PC-9 (cell line): Measurements from ENCODE around the gene OTX1. TPM values are rescaled to one million over a fixed set of nuclear protein-coding genes. Genes with fewer than 3 reads are reported as not detected.

Source experiments
- BruUV-seq: library from RNA; stranded (reverse); fragments of 400-500 nt; replicated peaks from 2 replicates; lab custom pipeline; 2021; lab: Mats Ljungman, UMichigan
- CTCF ChIA-PET: fragments of 300-600 bp; sonication (Branson Sonifier 250); formaldehyde crosslinking; loops from one replicate; lab custom pipeline; 2022; ENCODE audit warnings: antibody characterized with exemption; lab: Charles Lee
- POLR2A ChIA-PET: fragments of 300-600 bp; sonication (Branson Sonifier 250); formaldehyde crosslinking; loops from one replicate; lab custom pipeline; 2022; ENCODE audit warnings: antibody characterized with exemption; ENCODE audit not compliant: unreplicated experiment; lab: Charles Lee
- DNase-seq, 2 experiments: peaks; one replicate each; pipeline versions ENCODE4 v3.0.0 to v3.0.0-alpha.2; 2015 to 2022; ENCODE audit warnings: mixed read lengths in 1 of 2
- H2AFZ ChIP-seq: fragments of 200-600 bp; sonication (generic); 2 replicates; pipeline ENCODE4 v1.8.1; 2017; ENCODE audit warnings: antibody characterized with exemption
- H3F3A ChIP-seq: fragments of 200-600 bp; sonication (generic); 2 replicates; pipeline ENCODE4 v1.8.1; 2017; ENCODE audit warnings: antibody characterized with exemption, mild to moderate bottlenecking, low read depth; ENCODE audit not compliant: insufficient read depth
- H3K27ac ChIP-seq: fragments of 200-600 bp; sonication (generic); 2 replicates; pipeline ENCODE4 v1.6.1; 2016; ENCODE audit warnings: mixed run types
- H3K27me3 ChIP-seq: fragments of 200-600 bp; sonication (generic); 2 replicates; pipeline ENCODE4 v1.6.1; 2016; ENCODE audit warnings: low read depth, mixed run types; ENCODE audit not compliant: insufficient read depth
- H3K36me3 ChIP-seq: fragments of 200-600 bp; sonication (generic); 2 replicates; pipeline ENCODE4 v1.6.1; 2016; ENCODE audit warnings: low read depth, mixed run types
- H3K4me1 ChIP-seq: fragments of 200-600 bp; sonication (generic); replicated peaks from 2 replicates; pipeline ENCODE4 v1.6.1; 2016; ENCODE audit warnings: mixed run types; ENCODE audit not compliant: insufficient read depth
- H3K4me2 ChIP-seq: fragments of 200-600 bp; sonication (generic); 2 replicates; pipeline ENCODE4 v1.6.1; 2017; ENCODE audit warnings: mixed run types
- H3K4me3 ChIP-seq: fragments of 200-600 bp; sonication (generic); 2 replicates; pipeline ENCODE4 v1.6.1; 2016; ENCODE audit warnings: mixed run types
- H3K79me2 ChIP-seq: fragments of 200-600 bp; sonication (generic); 2 replicates; pipeline ENCODE4 v1.6.1; 2017; ENCODE audit warnings: low read depth, mixed run types
- H3K9me2 ChIP-seq: fragments of 200-600 bp; sonication (generic); 2 replicates; pipeline ENCODE4 v1.8.1; 2017; ENCODE audit warnings: mild to moderate bottlenecking; ENCODE audit not compliant: insufficient read depth
- H3K9me3 ChIP-seq: fragments of 200-600 bp; sonication (generic); 2 replicates; pipeline ENCODE4 v1.8.1; 2016; ENCODE audit warnings: low read depth; ENCODE audit not compliant: insufficient read depth
- H4K20me1 ChIP-seq: fragments of 200-600 bp; sonication (generic); 2 replicates; pipeline ENCODE4 v1.8.1; 2017; ENCODE audit not compliant: insufficient read depth
- EZH2 ChIP-seq: fragments of 200-600 bp; sonication (generic); IDR thresholded peaks from 2 replicates; pipeline ENCODE4 v1.8.0; 2017; ENCODE audit warnings: antibody characterized with exemption, low read depth
- intact Hi-C: fragments of 100-400 bp; cut with micrococcal nuclease; formaldehyde crosslinking; loops from one replicate; pipeline ENCODE4 v1.10.0; 2022; ENCODE audit not compliant: unreplicated experiment
- total RNA-seq: library from RNA; stranded (reverse); gene quantifications from 2 replicates; pipeline ENCODE4 v1.2.3, GENCODE V29; 2021
- TF ChIP-seq, protein P1 (sequence below): fragments of 200-600 bp; sonication (generic); conservative IDR thresholded peaks from 2 replicates; pipeline ENCODE4 v1.6.1; 2017; ENCODE audit warnings: mixed run types, antibody characterized with exemption, mild to moderate bottlenecking, moderate library complexity

Gene OTX1
- total RNA-seq, 1 experiment from 2014 or later: 6.8 TPM

DNA sequence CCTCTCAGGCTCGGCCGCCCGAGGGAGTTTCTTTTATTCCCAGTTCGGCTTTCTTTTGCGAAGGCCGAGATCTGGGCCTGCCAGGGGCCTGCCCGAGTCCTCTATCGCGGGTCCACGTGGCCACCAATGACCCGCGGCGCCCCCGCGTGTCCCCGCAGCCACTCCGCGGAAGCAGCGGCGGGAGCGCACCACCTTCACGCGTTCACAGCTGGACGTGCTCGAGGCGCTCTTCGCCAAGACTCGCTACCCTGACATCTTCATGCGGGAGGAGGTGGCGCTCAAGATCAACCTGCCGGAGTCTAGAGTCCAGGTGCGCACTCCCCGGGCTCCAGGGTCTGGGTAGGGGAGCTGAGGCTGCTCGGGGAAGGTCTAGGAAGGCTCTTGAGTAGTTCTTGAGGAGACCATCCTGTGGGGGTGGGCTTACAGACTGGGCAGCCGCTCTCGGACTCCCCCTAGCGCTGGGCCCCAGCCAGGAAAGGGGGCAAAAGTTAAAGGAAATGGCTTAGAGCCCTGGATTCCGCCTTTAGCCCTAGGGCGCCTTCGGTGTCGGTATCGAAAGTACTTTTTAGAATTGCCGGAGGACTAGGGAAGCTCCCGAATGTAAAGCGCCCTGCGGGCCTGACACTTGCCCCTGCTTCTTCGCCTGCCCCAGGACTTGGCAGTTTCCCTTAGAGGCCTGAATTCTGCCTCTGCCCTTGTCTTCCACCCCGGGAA is 3.4 kb downstream of the OTX1 start:
- Histone ChIP-seq H3K9me2 (no peaks in the 10 kb centered on the region), H3K36me3 (no peaks in the 10 kb centered on the region), H3K27me3 (no peaks in the 10 kb centered on the region), H3K4me3 (no peak overlapping the region), H2AFZ (no peak overlapping the region), H4K20me1 (no peaks in the 10 kb centered on the region), H3K4me2 (no peak overlapping the region), H3K9me3 (no peaks in the 10 kb centered on the region), H3K79me2 (no peaks in the 10 kb centered on the region), H3K27ac (no peak overlapping the region), H3K4me1 (0 out of 2 replicates have a peak, but pooled peaks cover 1% of the 10 kb centered on the region), H3F3A (no peaks in the 10 kb centered on the region; the same call in 1 of the 2 replicates)
- intact Hi-C loops: no loop called here
- TF ChIP-seq EZH2: no peak
- TF ChIP-seq, protein P1, sequence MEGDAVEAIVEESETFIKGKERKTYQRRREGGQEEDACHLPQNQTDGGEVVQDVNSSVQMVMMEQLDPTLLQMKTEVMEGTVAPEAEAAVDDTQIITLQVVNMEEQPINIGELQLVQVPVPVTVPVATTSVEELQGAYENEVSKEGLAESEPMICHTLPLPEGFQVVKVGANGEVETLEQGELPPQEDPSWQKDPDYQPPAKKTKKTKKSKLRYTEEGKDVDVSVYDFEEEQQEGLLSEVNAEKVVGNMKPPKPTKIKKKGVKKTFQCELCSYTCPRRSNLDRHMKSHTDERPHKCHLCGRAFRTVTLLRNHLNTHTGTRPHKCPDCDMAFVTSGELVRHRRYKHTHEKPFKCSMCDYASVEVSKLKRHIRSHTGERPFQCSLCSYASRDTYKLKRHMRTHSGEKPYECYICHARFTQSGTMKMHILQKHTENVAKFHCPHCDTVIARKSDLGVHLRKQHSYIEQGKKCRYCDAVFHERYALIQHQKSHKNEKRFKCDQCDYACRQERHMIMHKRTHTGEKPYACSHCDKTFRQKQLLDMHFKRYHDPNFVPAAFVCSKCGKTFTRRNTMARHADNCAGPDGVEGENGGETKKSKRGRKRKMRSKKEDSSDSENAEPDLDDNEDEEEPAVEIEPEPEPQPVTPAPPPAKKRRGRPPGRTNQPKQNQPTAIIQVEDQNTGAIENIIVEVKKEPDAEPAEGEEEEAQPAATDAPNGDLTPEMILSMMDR: no peak
- POLR2A ChIA-PET: no interaction called here
- CTCF ChIA-PET: no interaction called here
- no TSS peak for BruUV-seq
- no peak for DNase-seq

DNA sequence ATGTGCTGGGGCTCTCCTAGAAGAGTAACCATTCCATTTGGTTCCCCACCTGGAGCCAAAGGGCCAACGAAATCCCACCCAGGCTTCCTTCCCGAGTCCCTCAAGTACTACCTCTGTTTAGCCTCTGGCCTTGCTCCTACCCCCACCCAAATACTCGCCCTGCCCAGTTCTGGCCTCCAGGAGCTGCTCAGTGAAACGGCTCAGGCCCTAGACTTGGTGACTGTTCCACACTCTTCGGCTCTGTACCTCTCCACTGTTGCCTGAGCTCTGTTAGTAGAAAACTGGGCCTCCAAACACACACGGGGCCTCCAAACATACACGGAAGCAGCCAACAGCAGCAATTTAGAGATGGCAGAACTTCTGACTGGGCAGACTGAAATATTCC is 4.2 kb downstream of the OTX1 start:
- Histone ChIP-seq H3K4me1 (no peaks in the 10 kb centered on the region), H3K4me2 (no peak overlapping the region), H3K9me2 (no peaks in the 10 kb centered on the region), H3K79me2 (no peaks in the 10 kb centered on the region), H4K20me1 (no peaks in the 10 kb centered on the region), H3K4me3 (no peak overlapping the region), H2AFZ (no peak overlapping the region), H3K36me3 (no peaks in the 10 kb centered on the region), H3K9me3 (no peaks in the 10 kb centered on the region), H3F3A (no peaks in the 10 kb centered on the region; the same call in 1 of the 2 replicates), H3K27me3 (no peaks in the 10 kb centered on the region), H3K27ac (no peak overlapping the region)
- ChIA-PET POLR2A (no interaction called here), CTCF (no interaction called here)
- BruUV-seq: no TSS peak
- TF ChIP-seq EZH2: no peak
- TF ChIP-seq, protein P1: no peak
- intact Hi-C loops: no loop called here
- DNase-seq: no peak

DNA sequence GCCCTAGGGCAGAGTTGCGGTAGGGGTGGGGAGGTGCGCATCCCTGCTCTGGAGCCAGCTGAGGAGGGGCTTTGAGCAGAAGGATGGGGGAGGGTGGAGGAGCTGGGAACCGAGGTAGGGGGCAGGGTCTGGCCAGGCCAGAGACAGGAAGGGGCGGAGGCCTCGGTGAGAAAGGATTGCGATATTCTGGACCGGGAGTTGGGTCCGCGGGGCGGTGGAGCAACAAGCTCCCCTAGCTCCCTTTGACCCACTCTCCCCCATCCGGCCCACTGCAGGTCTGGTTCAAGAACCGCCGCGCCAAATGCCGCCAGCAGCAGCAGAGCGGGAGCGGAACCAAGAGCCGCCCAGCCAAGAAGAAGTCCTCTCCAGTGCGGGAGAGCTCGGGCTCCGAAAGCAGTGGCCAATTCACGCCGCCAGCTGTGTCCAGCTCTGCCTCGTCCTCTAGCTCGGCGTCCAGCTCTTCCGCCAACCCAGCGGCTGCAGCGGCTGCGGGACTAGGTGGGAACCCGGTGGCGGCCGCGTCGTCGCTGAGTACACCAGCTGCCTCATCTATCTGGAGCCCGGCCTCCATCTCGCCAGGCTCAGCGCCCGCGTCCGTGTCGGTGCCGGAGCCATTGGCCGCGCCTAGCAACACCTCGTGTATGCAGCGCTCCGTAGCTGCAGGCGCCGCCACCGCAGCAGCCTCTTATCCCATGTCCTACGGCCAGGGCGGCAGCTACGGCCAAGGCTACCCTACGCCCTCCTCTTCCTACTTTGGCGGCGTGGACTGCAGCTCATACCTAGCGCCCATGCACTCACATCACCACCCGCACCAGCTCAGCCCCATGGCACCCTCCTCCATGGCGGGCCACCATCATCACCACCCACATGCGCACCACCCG is 4.8 kb downstream of the OTX1 start:
- Histone ChIP-seq H2AFZ (no peak overlapping the region), H3K9me3 (no peaks in the 10 kb centered on the region), H3K4me1 (no peaks in the 10 kb centered on the region), H3K4me2 (no peak overlapping the region), H3F3A (no peaks in the 10 kb centered on the region; the same call in 1 of the 2 replicates), H3K4me3 (no peak overlapping the region), H3K36me3 (no peaks in the 10 kb centered on the region), H3K79me2 (no peaks in the 10 kb centered on the region), H3K9me2 (no peaks in the 10 kb centered on the region), H4K20me1 (no peaks in the 10 kb centered on the region), H3K27ac (no peak overlapping the region), H3K27me3 (no peaks in the 10 kb centered on the region)
- intact Hi-C loops: no loop called here
- DNase-seq: no peak
- no TSS peak for BruUV-seq
- TF ChIP-seq, protein P1: no peak
- TF ChIP-seq EZH2: no peak
- CTCF ChIA-PET: no interaction called here
- POLR2A ChIA-PET: no interaction called here
